Liver (tissue), 3 donors: ENCODE measurements around the gene LCE1F.

ENCODE experiments used
- CTCF ChIP-seq: fragments of 150-350 bp; IDR thresholded peaks from 2 replicates; pipeline ENCODE4 v1.5.1; 2017; ENCODE audit warnings: improper control_type of control experiment, low read depth, low read length; ENCODE audit not compliant: missing input control
- EGR1 ChIP-seq, 2 donors: IDR thresholded peaks; 2 replicates each; pipeline ENCODE4 v1.6.1; 2016 to 2018; ENCODE audit warnings: antibody characterized with exemption in 2 of 2, low read depth in 2 of 2
- FOXA2 ChIP-seq: IDR thresholded peaks from 2 replicates; pipeline ENCODE4 v1.6.1; 2016; ENCODE audit warnings: antibody characterized with exemption
- GABPA ChIP-seq, 2 donors: IDR thresholded peaks in 1 of 2; conservative IDR thresholded peaks in 1 of 2; 2 replicates each; pipeline ENCODE4 v1.6.1; 2016; ENCODE audit warnings: antibody characterized with exemption in 2 of 2, mild to moderate bottlenecking in 1 of 2, moderate library complexity in 1 of 2
- JUND ChIP-seq, 2 donors: IDR thresholded peaks; 2 replicates each; pipeline ENCODE4 v1.6.1; 2016; ENCODE audit warnings: antibody characterized with exemption in 2 of 2
- RAD21 ChIP-seq, 2 donors: IDR thresholded peaks; 2 replicates each; pipeline ENCODE4 v1.6.1; 2016; ENCODE audit warnings: antibody characterized with exemption in 2 of 2, mild to moderate bottlenecking in 2 of 2
- REST ChIP-seq: IDR thresholded peaks from 2 replicates; pipeline ENCODE4 v1.6.1; 2016; ENCODE audit warnings: antibody characterized with exemption, mild to moderate bottlenecking
- RXRA ChIP-seq, 2 donors: IDR thresholded peaks; 2 replicates each; pipeline ENCODE4 v1.6.1; 2017 to 2018; ENCODE audit warnings: antibody characterized with exemption in 2 of 2, mild to moderate bottlenecking in 1 of 2
- SP1 ChIP-seq: IDR thresholded peaks from 2 replicates; pipeline ENCODE4 v1.6.1; 2018; ENCODE audit warnings: antibody characterized with exemption, mild to moderate bottlenecking
- TAF1 ChIP-seq: conservative IDR thresholded peaks from 2 replicates; pipeline ENCODE4 v1.6.1; 2016; ENCODE audit warnings: antibody characterized with exemption, mild to moderate bottlenecking
- YY1 ChIP-seq: IDR thresholded peaks from 2 replicates; pipeline ENCODE4 v1.6.1; 2016; ENCODE audit warnings: antibody characterized with exemption, mild to moderate bottlenecking
- TF ChIP-seq, protein P1 (sequence below): IDR thresholded peaks from 2 replicates; pipeline ENCODE4 v1.6.1; 2016; ENCODE audit warnings: antibody characterized with exemption
- TF ChIP-seq, protein P2 (sequence below): IDR thresholded peaks from 2 replicates; pipeline ENCODE4 v1.6.1; 2016; ENCODE audit warnings: antibody characterized with exemption
- TF ChIP-seq, protein P3 (sequence below): IDR thresholded peaks from 2 replicates; pipeline ENCODE4 v1.6.1; 2016; ENCODE audit warnings: antibody characterized with exemption
- donor health status: healthy.
- donor health status: healthy.

DNA sequence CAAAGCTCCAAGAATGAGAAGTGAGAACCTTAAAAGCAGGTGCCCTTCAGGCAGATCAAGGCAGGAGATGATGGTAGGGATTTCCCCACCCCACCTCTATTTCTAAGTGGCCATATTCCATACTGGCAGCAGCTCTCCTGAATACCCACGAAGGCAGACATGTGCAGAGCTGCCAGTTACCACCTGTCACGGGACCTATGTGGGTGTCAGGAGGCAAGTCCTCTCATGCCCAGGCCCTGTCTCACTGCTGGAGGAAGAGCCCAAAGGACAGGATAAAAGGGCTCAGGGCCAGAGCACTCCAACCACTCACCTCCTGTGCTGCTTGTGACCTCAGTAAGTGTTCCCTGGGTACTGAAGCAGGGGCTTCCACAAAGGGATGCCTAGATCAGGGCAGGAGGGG lies 36.1 kb downstream of the LCE1F start:
- TF ChIP-seq, protein P1, sequence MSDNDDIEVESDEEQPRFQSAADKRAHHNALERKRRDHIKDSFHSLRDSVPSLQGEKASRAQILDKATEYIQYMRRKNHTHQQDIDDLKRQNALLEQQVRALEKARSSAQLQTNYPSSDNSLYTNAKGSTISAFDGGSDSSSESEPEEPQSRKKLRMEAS: no peak
- TF ChIP-seq EGR1 (IDR thresholded peaks at IDR 0.05; ENCODE audit: low read depth in 2 of 2) (no peak), YY1 (no peak), GABPA (IDR thresholded peaks at IDR 0.05 in 1 of 2, conservative IDR thresholded peaks at IDR 0.05 in 1 of 2) (no peak), CTCF (no peak), RAD21 (IDR thresholded peaks at IDR 0.05) (no peak), REST (no peak), TAF1 (no peak), JUND (IDR thresholded peaks at IDR 0.05) (no peak), FOXA2 (no peak), RXRA (IDR thresholded peaks at IDR 0.05) (no peak), SP1 (no peak)
- TF ChIP-seq, protein P2, sequence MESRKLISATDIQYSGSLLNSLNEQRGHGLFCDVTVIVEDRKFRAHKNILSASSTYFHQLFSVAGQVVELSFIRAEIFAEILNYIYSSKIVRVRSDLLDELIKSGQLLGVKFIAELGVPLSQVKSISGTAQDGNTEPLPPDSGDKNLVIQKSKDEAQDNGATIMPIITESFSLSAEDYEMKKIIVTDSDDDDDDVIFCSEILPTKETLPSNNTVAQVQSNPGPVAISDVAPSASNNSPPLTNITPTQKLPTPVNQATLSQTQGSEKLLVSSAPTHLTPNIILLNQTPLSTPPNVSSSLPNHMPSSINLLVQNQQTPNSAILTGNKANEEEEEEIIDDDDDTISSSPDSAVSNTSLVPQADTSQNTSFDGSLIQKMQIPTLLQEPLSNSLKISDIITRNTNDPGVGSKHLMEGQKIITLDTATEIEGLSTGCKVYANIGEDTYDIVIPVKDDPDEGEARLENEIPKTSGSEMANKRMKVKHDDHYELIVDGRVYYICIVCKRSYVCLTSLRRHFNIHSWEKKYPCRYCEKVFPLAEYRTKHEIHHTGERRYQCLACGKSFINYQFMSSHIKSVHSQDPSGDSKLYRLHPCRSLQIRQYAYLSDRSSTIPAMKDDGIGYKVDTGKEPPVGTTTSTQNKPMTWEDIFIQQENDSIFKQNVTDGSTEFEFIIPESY: no peak
- TF ChIP-seq, protein P3, sequence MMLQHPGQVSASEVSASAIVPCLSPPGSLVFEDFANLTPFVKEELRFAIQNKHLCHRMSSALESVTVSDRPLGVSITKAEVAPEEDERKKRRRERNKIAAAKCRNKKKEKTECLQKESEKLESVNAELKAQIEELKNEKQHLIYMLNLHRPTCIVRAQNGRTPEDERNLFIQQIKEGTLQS: no peak
